Adrenal gland (tissue), 5 donors: Measurements from ENCODE around the gene PIEZO1.

Experiments used
- CTCF ChIP-seq, 6 experiments: fragments of 450-650 bp in 4 of 6; fragments of 200-600 bp in 2 of 6; sonication (generic) in 1 of 6; IDR thresholded peaks; 1 replicate in 5 of 6; 2 replicates in 1 of 6; pipeline versions ENCODE4 v1.5.1 to v1.8.0; 2016 to 2021; ENCODE audit warnings: antibody characterized with exemption in 6 of 6, mild to moderate bottlenecking in 2 of 6, moderate library complexity in 1 of 6
- POLR2A ChIP-seq, 2 donors: fragments of 450-650 bp; IDR thresholded peaks; one replicate each; pipeline ENCODE4 v1.6.1; 2017; ENCODE audit warnings: antibody characterized with exemption in 2 of 2, mild to moderate bottlenecking in 2 of 2, moderate library complexity in 1 of 2
- donor health status: DM: no; HTN: no; CAD: no.

GRCh38 chr16:88753602-88754001 lies 31.4 kb downstream of the PIEZO1 start:
- TF ChIP-seq CTCF (IDR thresholded peaks at IDR 0.05) (no peak), POLR2A (IDR thresholded peaks at IDR 0.05) (no peak)
